ENCODE measurements around the gene ARHGAP1. TPM values are rescaled to one million over a fixed set of nuclear protein-coding genes. Genes with fewer than 3 reads are reported as not detected.

The ARHGAP1 gene
- total RNA-seq, 1 donor from 2014 or later: 58.2 TPM

DNA sequence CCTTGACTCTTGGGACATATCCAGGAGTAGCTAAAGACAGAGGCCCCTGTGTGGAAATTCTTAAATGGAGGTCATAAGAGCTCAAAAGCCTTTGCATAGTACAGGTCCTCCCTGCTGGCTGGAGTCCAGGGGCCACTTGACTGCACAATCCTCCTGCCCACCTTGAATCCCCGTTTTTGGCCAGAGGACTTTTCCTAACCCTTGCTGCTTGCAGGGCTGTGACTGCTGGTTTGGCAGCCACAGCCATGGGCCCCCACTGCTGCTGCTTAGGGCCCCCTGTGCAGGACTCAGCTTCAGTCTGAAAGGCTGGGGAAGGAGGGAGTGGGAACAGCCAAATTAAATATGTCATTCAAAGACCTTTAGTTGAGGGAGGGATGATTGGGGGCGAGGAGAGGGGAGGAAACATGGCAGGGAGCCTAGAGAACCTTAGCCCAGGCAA lies 33.4 kb downstream of the ARHGAP1 start:
- Mint-ChIP-seq H3K27me3 (no peaks in the 10 kb centered on the region), H3K27ac (no peak overlapping the region), H3K36me3 (peaks cover 25% of the 10 kb centered on the region), H3K4me1 (ENCODE audit: unreplicated experiment) (peaks cover 14% of the 10 kb centered on the region), H3K9me3 (no peaks in the 10 kb centered on the region), H3K4me3 (no peak overlapping the region)
- TF ChIP-seq, protein P1, sequence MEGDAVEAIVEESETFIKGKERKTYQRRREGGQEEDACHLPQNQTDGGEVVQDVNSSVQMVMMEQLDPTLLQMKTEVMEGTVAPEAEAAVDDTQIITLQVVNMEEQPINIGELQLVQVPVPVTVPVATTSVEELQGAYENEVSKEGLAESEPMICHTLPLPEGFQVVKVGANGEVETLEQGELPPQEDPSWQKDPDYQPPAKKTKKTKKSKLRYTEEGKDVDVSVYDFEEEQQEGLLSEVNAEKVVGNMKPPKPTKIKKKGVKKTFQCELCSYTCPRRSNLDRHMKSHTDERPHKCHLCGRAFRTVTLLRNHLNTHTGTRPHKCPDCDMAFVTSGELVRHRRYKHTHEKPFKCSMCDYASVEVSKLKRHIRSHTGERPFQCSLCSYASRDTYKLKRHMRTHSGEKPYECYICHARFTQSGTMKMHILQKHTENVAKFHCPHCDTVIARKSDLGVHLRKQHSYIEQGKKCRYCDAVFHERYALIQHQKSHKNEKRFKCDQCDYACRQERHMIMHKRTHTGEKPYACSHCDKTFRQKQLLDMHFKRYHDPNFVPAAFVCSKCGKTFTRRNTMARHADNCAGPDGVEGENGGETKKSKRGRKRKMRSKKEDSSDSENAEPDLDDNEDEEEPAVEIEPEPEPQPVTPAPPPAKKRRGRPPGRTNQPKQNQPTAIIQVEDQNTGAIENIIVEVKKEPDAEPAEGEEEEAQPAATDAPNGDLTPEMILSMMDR (conservative IDR thresholded peaks at IDR 0.05): no peak
- no peak for DNase-seq (ENCODE audit: extremely low spot score, unreplicated experiment)

DNA sequence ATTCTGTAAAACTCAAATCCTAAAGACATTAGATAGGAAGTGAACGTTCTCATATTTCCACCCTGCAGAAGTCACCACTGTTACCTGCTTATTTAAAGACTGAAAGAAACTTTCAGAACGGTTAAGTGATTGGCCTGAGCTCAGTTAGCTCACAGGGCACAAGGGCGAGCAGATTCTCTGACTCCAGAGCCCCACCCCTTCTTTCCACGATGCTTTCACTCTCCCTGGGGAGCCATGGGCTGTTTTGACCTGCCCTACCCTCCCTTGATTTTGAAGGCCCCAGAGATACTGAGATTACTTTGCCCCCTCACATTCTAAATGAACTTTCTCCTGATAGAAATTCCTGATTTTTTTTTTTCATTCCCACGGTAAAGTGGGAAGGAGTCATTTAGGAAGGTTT lies 33.9 kb downstream of the ARHGAP1 start:
- Mint-ChIP-seq H3K4me1 (ENCODE audit: unreplicated experiment) (peaks cover 14% of the 10 kb centered on the region), H3K27me3 (no peaks in the 10 kb centered on the region), H3K4me3 (no peak overlapping the region), H3K27ac (no peak overlapping the region), H3K9me3 (no peaks in the 10 kb centered on the region), H3K36me3 (peaks cover 25% of the 10 kb centered on the region)
- TF ChIP-seq, protein P1 (conservative IDR thresholded peaks at IDR 0.05): no peak
- DNase-seq (ENCODE audit: extremely low spot score, unreplicated experiment): no peak

DNA sequence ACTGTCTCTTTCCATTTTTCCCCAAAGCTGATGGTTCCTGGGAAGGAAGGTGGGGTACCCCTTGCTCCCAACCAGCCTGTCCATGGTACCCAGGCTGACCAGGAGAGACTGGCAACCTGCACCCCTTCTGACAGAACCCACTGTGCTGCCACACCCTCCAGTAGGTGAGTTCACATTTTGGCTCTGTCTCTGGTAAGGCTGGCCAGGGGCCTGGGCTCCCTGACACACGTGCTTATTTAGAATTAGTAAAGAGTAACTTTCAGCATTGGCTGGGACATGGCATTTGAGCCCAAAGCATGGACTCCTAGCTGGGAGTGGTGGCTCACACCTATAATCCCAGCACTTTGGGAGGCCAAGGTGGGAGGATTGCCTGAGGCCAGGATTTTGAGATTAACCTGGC lies 35.1 kb downstream of the ARHGAP1 start:
- H3K4me3 Mint-ChIP-seq: no peak overlapping the region
- H3K9me3 Mint-ChIP-seq: no peaks in the 10 kb centered on the region
- H3K36me3 Mint-ChIP-seq: peaks cover 25% of the 10 kb centered on the region
- no peak for DNase-seq (ENCODE audit: extremely low spot score, unreplicated experiment)
- peaks cover 14% of the 10 kb centered on the region for H3K4me1 Mint-ChIP-seq (ENCODE audit: unreplicated experiment)
- H3K27ac Mint-ChIP-seq: no peak overlapping the region
- H3K27me3 Mint-ChIP-seq: no peaks in the 10 kb centered on the region
- TF ChIP-seq, protein P1 (conservative IDR thresholded peaks at IDR 0.05): no peak

DNA sequence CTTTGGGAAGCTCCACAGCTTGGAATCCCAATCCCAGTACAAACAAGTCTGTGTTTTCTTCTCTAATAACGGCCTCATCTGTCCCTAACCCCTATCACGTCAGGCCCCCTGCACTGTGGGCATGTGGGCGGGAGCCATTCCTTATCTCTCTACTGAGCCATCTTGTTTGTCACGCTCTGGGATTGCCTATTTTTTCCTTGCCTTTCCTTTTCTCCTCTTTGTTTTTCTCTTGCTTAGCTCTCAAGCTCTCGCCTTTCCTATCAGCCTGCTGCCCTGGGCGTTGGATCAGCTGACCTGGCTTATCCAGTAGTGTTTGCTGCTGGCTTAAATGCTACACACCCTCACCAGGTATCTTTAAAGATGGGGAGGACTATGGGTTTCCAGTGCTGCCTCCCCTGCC lies 35.8 kb downstream of the ARHGAP1 start:
- no peak for DNase-seq (ENCODE audit: extremely low spot score, unreplicated experiment)
- Mint-ChIP-seq H3K36me3 (peaks cover 26% of the 10 kb centered on the region), H3K4me3 (no peak overlapping the region), H3K27me3 (no peaks in the 10 kb centered on the region), H3K9me3 (no peaks in the 10 kb centered on the region), H3K4me1 (ENCODE audit: unreplicated experiment) (peaks cover 14% of the 10 kb centered on the region), H3K27ac (no peak overlapping the region)
- TF ChIP-seq, protein P1 (conservative IDR thresholded peaks at IDR 0.05): no peak

DNA sequence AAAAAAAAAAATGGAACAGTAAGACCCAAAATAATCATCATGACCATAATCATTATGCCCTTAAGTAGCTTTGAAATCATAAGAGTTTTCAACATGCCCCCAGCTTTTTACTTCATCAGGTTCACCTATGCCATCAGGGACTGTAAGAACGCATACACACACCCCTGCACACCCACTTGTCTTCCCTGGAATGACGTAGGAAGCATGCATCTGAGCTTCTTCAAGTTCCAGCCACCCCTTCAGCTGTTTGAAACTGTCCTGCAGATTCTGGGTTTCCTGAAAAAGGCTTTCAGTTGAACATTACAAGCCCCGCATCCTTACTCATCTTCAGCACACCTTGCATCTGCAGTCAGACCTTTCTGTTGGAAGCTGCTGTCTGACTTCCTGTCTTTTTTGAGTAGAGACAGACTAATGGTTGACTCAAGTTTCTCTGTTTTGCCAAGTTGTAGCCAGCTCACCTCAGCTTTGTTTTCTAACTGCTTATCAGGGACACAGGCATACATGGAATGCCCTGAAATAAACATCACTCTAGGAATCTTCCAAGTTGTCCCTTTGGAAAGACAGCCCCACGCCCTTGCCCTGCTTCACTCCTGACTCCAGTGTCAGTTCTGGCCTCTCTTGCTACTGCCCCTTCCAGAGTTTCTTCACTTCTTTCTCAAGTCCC lies 37.0 kb downstream of the ARHGAP1 start:
- DNase-seq (ENCODE audit: extremely low spot score, unreplicated experiment): no peak
- TF ChIP-seq, protein P1 (conservative IDR thresholded peaks at IDR 0.05): no peak
- Mint-ChIP-seq H3K4me1 (ENCODE audit: unreplicated experiment) (peaks cover 18% of the 10 kb centered on the region), H3K9me3 (no peaks in the 10 kb centered on the region), H3K4me3 (no peak overlapping the region), H3K36me3 (peaks cover 28% of the 10 kb centered on the region), H3K27ac (no peak overlapping the region), H3K27me3 (no peaks in the 10 kb centered on the region)
